ENCODE results near the gene GABARAPL2.
"Not testable (repeated sequence)": the region's sequence is repeated elsewhere in the genome, so short reads cannot be mapped to it uniquely, and the experiment has no call there.

Gene GABARAPL2

GRCh38 chr16:75566040-75566757 is at the start of gene GABARAPL2:
Gene GABARAPL2 (plus strand): TSS chr16:75566379. CDS start chr16:75566487, 108 bp downstream.
- no peak for FAIRE-seq

GRCh38 chr16:75519175-75519574 is 47.0 kb upstream of the GABARAPL2 start:
- FAIRE-seq = no peak

- FAIRE-seq = no peak
These were observed 40.0 kb upstream of the GABARAPL2 start for GRCh38 chr16:75526032-75526790.

- no peak for FAIRE-seq
These were observed 38.3 kb upstream of the GABARAPL2 start for GRCh38 chr16:75527825-75528299.

- no peak for FAIRE-seq
These were observed 36.9 kb upstream of the GABARAPL2 start for GRCh38 chr16:75529056-75529905.

GRCh38 chr16:75529959-75530358 is 36.2 kb upstream of the GABARAPL2 start:
- no peak for FAIRE-seq

GRCh38 chr16:75532142-75532765 is 33.9 kb upstream of the GABARAPL2 start:
- no peak for FAIRE-seq

GRCh38 chr16:75532791-75533190 is 33.4 kb upstream of the GABARAPL2 start:
- no peak for FAIRE-seq

- FAIRE-seq = no peak
These were observed 31.5 kb upstream of the GABARAPL2 start for GRCh38 chr16:75534560-75535205.

GRCh38 chr16:75535211-75535843 is 30.9 kb upstream of the GABARAPL2 start:
- no peak for FAIRE-seq

GRCh38 chr16:75535901-75536300 is 30.3 kb upstream of the GABARAPL2 start, which contains the start of gene CHST5:
Gene CHST5 (minus strand): TSS chr16:75536108. CDS start chr16:75530384, 5,724 bp downstream.
- FAIRE-seq = no peak

- no peak for FAIRE-seq
These were observed 28.4 kb upstream of the GABARAPL2 start for GRCh38 chr16:75537776-75538175.

- not testable (repeated sequence) for FAIRE-seq
These were observed 27.2 kb upstream of the GABARAPL2 start for GRCh38 chr16:75538882-75539565.

GRCh38 chr16:75541236-75541635 is 24.9 kb upstream of the GABARAPL2 start:
- FAIRE-seq = no peak

- FAIRE-seq = not testable (repeated sequence)
These were observed 23.7 kb upstream of the GABARAPL2 start for GRCh38 chr16:75542462-75542861.

- not testable (repeated sequence) for FAIRE-seq
These were observed 20.3 kb upstream of the GABARAPL2 start for GRCh38 chr16:75545879-75546278.

- no peak for FAIRE-seq
These were observed 19.9 kb upstream of the GABARAPL2 start for GRCh38 chr16:75546293-75546692.

GRCh38 chr16:75548456-75548855 is 17.7 kb upstream of the GABARAPL2 start:
- FAIRE-seq = not testable (repeated sequence)

GRCh38 chr16:75550211-75550662 is 15.9 kb upstream of the GABARAPL2 start:
- no peak for FAIRE-seq

GRCh38 chr16:75552951-75553350 is 13.2 kb upstream of the GABARAPL2 start:
- no peak for FAIRE-seq
